Measurements from ENCODE around the gene CMTM4. TPM values are rescaled to one million over a fixed set of nuclear protein-coding genes. Genes with fewer than 3 reads are reported as not detected.
"Not testable (repeated sequence)": the region's sequence is repeated elsewhere in the genome, so short reads cannot be mapped to it uniquely, and the experiment has no call there.

CMTM4 gene
- total RNA-seq, 1 experiment from 2014 or later, result 22.5 TPM

GRCh38 chr16:66623755-66624154 is 72.8 kb downstream of the CMTM4 start:
- in situ Hi-C loops (cut with HindIII; ENCODE audit: low sequenced_read_pairs), result no loop called here
- DNase-seq (ENCODE audit: low spot score), result no peak

DNA sequence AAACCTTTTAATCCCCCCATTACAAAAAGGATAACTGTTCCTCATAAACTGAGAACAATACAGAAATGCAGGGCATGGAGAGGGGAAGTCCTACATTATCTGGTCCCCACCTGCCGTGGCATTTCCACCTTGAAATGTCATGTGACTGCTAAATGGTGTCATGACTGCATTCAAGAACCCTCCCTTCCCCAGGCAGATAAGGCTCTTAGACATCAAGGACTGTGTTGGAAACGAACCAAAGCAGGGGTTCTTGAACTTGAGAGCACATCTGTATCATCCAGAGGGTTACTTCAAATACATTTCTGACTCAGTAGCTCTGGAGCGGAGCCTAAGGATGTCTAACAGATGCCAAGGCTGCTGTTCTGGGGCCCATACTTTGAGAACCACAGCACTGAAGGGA is 73.7 kb downstream of the CMTM4 start:
- in situ Hi-C loops (cut with HindIII; ENCODE audit: low sequenced_read_pairs), result no loop called here

DNA sequence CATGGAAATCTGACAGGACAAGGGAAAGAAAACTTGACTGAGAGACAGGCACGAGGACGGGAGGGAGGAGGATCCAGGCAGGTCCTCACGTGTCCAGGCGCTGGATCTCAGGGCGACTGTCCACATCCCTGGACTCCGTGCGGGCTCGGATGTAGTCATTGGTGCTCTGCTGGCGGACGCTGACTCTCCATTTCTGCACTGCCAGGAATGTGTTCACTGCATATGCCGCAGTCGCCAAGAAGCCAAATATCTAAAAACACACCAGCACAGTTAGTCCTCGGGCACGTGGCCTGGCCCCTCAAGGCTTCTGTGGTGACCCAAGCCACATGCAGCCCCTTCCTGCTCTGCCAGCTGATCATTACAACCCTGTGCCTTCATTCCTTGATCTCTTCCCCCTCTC is 74.6 kb downstream of the CMTM4 start:
- in situ Hi-C loops (cut with HindIII; ENCODE audit: low sequenced_read_pairs), result no loop called here
- no peak for DNase-seq (ENCODE audit: low spot score)

More for the DNA sequence above, 73.7 kb downstream of the CMTM4 start:
- no peak for DNase-seq (ENCODE audit: low spot score)

- in situ Hi-C loops (cut with HindIII; ENCODE audit: low sequenced_read_pairs), result no loop called here
- no peak for DNase-seq (ENCODE audit: low spot score)
Observed at GRCh38 chr16:66620429-66620795, 76.1 kb downstream of the CMTM4 start.

- no peak for DNase-seq (ENCODE audit: low spot score)
- in situ Hi-C loops (cut with HindIII; ENCODE audit: low sequenced_read_pairs), result no loop called here
Observed at GRCh38 chr16:66619534-66620428, 76.8 kb downstream of the CMTM4 start.

DNA sequence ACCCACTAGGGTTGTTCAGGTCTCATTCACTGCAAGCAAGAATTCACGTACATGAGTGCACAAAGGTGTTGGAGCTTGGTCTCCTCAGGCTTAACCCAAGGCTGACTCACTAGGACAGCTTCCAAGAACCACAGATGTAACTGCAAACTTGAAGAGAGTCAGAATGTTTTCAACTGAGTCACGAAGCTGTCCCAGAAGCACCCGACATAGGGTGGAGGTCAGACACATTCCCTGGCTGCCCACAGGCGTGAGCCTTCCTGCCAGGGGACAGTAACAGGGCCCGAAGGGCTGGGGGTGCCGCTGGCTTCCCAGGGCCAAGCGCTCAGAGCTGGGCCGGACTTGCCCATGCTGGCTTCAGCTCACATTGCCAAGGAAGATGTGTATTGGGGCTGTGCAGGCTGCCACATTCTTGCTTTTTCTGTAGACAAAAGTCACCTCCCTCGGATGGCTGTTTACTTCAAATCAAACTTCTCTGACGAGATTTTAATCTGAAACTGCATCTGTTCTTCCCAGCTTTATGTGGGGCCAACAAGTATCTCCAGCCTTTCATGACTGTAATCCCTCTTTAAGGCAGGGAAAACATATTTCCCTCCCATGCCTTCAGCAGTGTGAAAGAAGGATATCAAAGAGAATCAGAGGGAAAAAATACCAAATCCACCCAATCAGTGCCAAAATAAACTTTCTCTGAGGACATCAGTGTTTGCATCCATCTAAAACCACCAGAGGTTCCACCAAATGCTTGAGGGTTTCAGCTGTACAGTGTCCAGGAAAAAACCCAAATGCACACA is 77.8 kb downstream of the CMTM4 start:
- no peak for DNase-seq (ENCODE audit: low spot score)
- in situ Hi-C loops (cut with HindIII; ENCODE audit: low sequenced_read_pairs), result no loop called here

DNA sequence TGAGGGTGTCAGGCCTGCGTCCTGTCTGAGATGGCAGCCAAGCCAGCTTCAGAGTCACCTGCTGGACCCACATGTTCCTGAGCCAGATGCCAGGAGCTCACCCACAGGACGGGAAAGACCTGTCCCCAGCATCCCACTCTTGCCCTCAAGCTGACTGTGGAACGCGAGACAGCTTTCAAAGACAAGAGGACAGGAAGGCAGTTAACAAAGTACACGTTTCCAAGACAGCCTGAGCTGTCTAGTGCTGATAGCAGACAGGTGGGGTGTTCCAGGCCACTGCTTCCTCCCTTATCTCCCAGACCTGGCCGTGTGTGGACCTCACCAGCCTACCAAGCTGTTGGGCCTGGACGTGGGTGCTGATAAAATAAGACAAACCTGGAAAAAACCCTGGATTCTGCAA is 78.8 kb downstream of the CMTM4 start:
- DNase-seq (ENCODE audit: low spot score), result no peak
- in situ Hi-C loops (cut with HindIII; ENCODE audit: low sequenced_read_pairs), result no loop called here

GRCh38 chr16:66617010-66617434 is 79.5 kb downstream of the CMTM4 start:
- no peak for DNase-seq (ENCODE audit: low spot score)
- in situ Hi-C loops (cut with HindIII; ENCODE audit: low sequenced_read_pairs), result no loop called here

DNA sequence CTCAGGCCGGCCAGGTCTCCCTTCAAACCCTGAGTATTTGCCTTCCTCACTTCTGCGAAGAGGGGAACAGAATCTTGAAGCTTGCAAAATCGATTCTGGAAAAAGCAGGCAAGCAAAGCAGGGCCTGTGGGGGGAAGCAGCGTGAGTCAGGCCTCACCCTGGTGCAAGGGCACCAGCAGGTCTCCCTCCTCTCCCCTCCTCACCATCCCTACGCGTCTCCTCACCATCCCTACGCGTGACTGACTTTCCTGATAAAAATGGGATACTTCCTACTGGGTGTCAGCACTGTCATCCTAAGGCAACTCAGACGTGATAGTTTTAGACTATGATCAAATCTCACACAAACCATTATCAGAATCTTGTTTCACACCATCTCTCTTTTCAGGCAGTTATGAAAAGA is 80.0 kb downstream of the CMTM4 start:
- in situ Hi-C loops (cut with HindIII; ENCODE audit: low sequenced_read_pairs), result no loop called here
- no peak for DNase-seq (ENCODE audit: low spot score)

DNA sequence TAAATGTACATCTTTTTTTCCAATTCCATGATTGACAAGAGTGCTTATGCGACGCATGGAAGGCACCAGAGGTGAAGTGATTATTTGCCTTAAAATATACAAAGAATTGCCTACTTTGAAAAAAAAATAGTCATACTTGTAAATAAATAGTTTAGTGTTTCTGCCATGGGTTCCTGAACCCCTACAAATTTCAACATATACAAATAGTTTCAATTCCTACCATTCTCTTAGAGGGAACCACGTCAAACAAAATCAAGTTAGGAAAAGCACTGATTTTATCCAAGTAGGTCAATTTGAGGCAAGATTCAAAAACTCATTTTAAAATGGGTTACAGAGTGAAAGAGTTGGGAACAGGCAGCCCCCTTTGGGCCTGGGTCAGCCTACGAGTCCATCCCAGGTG is 80.4 kb downstream of the CMTM4 start:
- no peak for DNase-seq (ENCODE audit: low spot score)
- in situ Hi-C loops (cut with HindIII; ENCODE audit: low sequenced_read_pairs), result no loop called here

DNA sequence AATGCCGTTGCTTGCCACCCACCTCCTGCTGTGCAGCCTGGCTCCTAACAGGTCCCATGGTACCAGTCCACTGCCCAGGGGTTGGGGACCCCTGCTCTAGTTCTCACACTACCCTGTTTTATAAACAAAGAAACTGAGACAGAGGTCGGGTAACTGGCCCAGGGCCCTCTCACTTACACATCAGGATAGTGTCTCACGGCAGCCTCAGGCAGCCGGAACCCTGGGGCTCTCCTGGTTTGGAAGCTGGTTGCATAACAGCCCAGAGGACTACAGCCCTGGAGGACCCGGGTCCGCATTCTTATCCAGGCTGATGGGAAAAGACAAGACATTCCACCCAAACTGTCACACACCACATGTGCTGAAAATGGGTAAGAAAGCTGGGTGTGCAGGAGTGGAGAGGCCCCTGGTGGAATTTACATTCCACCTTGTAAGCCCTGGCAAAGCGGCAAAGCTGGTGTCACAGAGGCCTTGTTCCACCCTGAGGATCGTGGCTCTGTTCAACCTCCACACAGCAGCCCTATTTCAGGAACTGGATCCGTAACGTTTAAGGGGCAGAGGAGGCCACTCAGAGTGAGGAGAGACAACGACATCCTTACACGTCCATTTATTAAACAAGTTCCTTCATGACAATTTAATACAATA is 82.3 kb downstream of the CMTM4 start:
- in situ Hi-C loops (cut with HindIII; ENCODE audit: low sequenced_read_pairs), result no loop called here
- DNase-seq (ENCODE audit: low spot score), result no peak

GRCh38 chr16:66612422-66612821 is 84.1 kb downstream of the CMTM4 start:
- DNase-seq (ENCODE audit: low spot score), result peak; percentile 17
- in situ Hi-C loops (cut with HindIII; ENCODE audit: low sequenced_read_pairs), result no loop called here

DNA sequence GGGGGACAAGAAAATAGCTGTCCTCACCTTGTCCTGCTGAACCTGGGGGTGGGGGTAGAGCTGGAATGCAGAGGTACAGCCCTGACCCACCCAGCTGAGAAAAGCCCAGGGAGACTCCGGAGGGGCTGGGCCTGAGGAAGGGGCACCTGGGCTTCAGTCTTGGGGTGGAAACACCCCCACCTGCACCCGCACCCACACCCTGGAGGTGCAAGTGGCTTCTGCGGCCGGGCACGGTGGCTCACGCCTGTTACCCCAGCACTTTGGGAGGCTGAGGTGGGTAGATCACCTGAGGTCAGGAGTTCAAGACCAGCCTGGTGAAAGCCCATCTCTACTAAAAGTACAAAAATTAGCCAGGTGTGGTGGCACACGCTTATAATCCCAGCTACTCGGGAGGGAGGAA is 84.6 kb downstream of the CMTM4 start:
- DNase-seq (ENCODE audit: low spot score); in situ Hi-C loops (cut with HindIII; ENCODE audit: low sequenced_read_pairs): not testable (repeated sequence)

- in situ Hi-C loops (cut with HindIII; ENCODE audit: low sequenced_read_pairs), result no loop called here
Observed at GRCh38 chr16:66610111-66610820, 86.3 kb downstream of the CMTM4 start.

GRCh38 chr16:66609139-66609510 is 87.4 kb downstream of the CMTM4 start:
- DNase-seq (ENCODE audit: low spot score), result no peak
- in situ Hi-C loops (cut with HindIII; ENCODE audit: low sequenced_read_pairs), result no loop called here

More at GRCh38 chr16:66610111-66610820, 86.3 kb downstream of the CMTM4 start:
- peak; percentile 67 for DNase-seq (ENCODE audit: low spot score)

GRCh38 chr16:66608241-66609138 is 88.1 kb downstream of the CMTM4 start:
- peak; percentile 84 for DNase-seq (ENCODE audit: low spot score)
- in situ Hi-C loops (cut with HindIII; ENCODE audit: low sequenced_read_pairs), result no loop called here

DNA sequence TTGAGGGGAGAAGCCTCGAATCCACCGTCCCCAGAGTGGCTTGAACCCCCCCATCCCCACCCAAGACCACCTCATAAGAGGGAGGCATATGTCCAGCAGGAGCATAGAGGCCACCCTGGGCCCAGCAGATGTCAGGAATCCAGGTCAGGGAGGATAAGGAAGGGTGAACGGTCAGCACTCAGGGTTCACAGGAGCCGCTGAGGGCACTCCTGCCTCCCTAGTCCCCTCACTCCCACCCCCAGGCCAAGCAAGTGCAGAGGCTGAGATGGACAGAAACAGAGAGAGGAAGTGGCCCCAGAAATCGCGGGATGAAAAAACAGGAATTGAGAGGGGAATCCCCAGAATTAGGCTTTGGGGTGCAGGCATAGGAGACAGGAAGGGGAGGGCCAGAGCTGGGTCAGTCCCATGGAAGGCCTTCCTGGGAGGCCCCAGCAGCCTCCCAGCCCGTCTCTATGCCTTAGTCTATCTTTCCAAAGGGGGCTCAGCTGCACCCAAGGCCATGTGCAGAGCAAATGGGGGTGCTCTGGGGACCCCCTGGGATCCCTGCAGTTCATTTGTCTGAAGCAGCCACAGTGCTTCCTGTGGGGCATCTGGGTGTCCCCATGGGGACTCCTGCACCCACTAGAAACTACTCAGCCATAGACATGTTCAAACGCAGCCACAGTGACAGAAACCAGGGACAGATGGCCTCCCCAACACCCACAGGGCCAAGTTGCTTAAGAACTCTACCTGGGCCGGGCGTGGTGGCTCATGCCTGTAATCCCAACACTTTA is 90.4 kb downstream of the CMTM4 start:
- no peak for DNase-seq (ENCODE audit: low spot score)
- in situ Hi-C loops (cut with HindIII; ENCODE audit: low sequenced_read_pairs), result no loop called here
